ENCODE data around the gene RAP2A.

The RAP2A gene

GRCh38 chr13:97401421-97401820 lies 32.5 kb upstream of the RAP2A start:
- H3K4me1 ChIP-seq (ENCODE audit: insufficient read depth, low read length), result no peaks in the 10 kb centered on the region
- H3K4me3 ChIP-seq (ENCODE audit: low read length), result no peak overlapping the region
- no peaks in the 10 kb centered on the region for H3K27me3 ChIP-seq (ENCODE audit: insufficient read depth, low read length)
- no peaks in the 10 kb centered on the region for H3K36me3 ChIP-seq (ENCODE audit: insufficient read depth, low read length)
- H2AFZ ChIP-seq (ENCODE audit: low read depth, low read length), result no peak overlapping the region
- no peaks in the 10 kb centered on the region for H3K9me3 ChIP-seq (ENCODE audit: low read length)

- H3K4me3 ChIP-seq (ENCODE audit: low read length), result no peak overlapping the region
- H3K36me3 ChIP-seq (ENCODE audit: insufficient read depth, low read length), result no peaks in the 10 kb centered on the region
- no peaks in the 10 kb centered on the region for H3K4me1 ChIP-seq (ENCODE audit: insufficient read depth, low read length)
- no peaks in the 10 kb centered on the region for H3K9me3 ChIP-seq (ENCODE audit: low read length)
- no peaks in the 10 kb centered on the region for H3K27me3 ChIP-seq (ENCODE audit: insufficient read depth, low read length)
- no peak overlapping the region for H2AFZ ChIP-seq (ENCODE audit: low read depth, low read length)
Observed at GRCh38 chr13:97403893-97404750, 29.8 kb upstream of the RAP2A start.

- H3K4me3 ChIP-seq (ENCODE audit: low read length), result no peak overlapping the region
- H3K9me3 ChIP-seq (ENCODE audit: low read length), result peaks cover 3% of the 10 kb centered on the region
- H3K27me3 ChIP-seq (ENCODE audit: insufficient read depth, low read length), result no peaks in the 10 kb centered on the region
- H3K4me1 ChIP-seq (ENCODE audit: insufficient read depth, low read length), result no peaks in the 10 kb centered on the region
- H3K36me3 ChIP-seq (ENCODE audit: insufficient read depth, low read length), result no peaks in the 10 kb centered on the region
- no peak overlapping the region for H2AFZ ChIP-seq (ENCODE audit: low read depth, low read length)
Observed at GRCh38 chr13:97407540-97407939, 26.4 kb upstream of the RAP2A start.

GRCh38 chr13:97408938-97409337 lies 25.0 kb upstream of the RAP2A start:
- Histone ChIP-seq H2AFZ (ENCODE audit: low read depth, low read length) (no peak overlapping the region), H3K9me3 (ENCODE audit: low read length) (peaks cover 3% of the 10 kb centered on the region), H3K36me3 (ENCODE audit: insufficient read depth, low read length) (no peaks in the 10 kb centered on the region), H3K27me3 (ENCODE audit: insufficient read depth, low read length) (no peaks in the 10 kb centered on the region), H3K4me1 (ENCODE audit: insufficient read depth, low read length) (no peaks in the 10 kb centered on the region), H3K4me3 (ENCODE audit: low read length) (no peak overlapping the region)

GRCh38 chr13:97411984-97412383 lies 22.0 kb upstream of the RAP2A start:
- peaks cover 6% of the 10 kb centered on the region for H3K4me1 ChIP-seq (ENCODE audit: insufficient read depth, low read length)
- no peak overlapping the region for H2AFZ ChIP-seq (ENCODE audit: low read depth, low read length)
- peaks cover 3% of the 10 kb centered on the region for H3K9me3 ChIP-seq (ENCODE audit: low read length)
- H3K36me3 ChIP-seq (ENCODE audit: insufficient read depth, low read length), result no peaks in the 10 kb centered on the region
- H3K4me3 ChIP-seq (ENCODE audit: low read length), result no peak overlapping the region
- no peaks in the 10 kb centered on the region for H3K27me3 ChIP-seq (ENCODE audit: insufficient read depth, low read length)

GRCh38 chr13:97413694-97414093 lies 20.3 kb upstream of the RAP2A start:
- Histone ChIP-seq H3K36me3 (ENCODE audit: insufficient read depth, low read length) (no peaks in the 10 kb centered on the region), H3K27me3 (ENCODE audit: insufficient read depth, low read length) (no peaks in the 10 kb centered on the region), H3K4me1 (ENCODE audit: insufficient read depth, low read length) (peaks cover 6% of the 10 kb centered on the region), H3K9me3 (ENCODE audit: low read length) (peaks cover 3% of the 10 kb centered on the region), H2AFZ (ENCODE audit: low read depth, low read length) (no peak overlapping the region), H3K4me3 (ENCODE audit: low read length) (no peak overlapping the region)

GRCh38 chr13:97414392-97414791 lies 19.6 kb upstream of the RAP2A start:
- H3K4me1 ChIP-seq (ENCODE audit: insufficient read depth, low read length), result peaks cover 6% of the 10 kb centered on the region
- no peak overlapping the region for H2AFZ ChIP-seq (ENCODE audit: low read depth, low read length)
- peaks cover 3% of the 10 kb centered on the region for H3K9me3 ChIP-seq (ENCODE audit: low read length)
- no peak overlapping the region for H3K4me3 ChIP-seq (ENCODE audit: low read length)
- no peaks in the 10 kb centered on the region for H3K36me3 ChIP-seq (ENCODE audit: insufficient read depth, low read length)
- H3K27me3 ChIP-seq (ENCODE audit: insufficient read depth, low read length), result no peaks in the 10 kb centered on the region

GRCh38 chr13:97417698-97418097 lies 16.3 kb upstream of the RAP2A start:
- Histone ChIP-seq H3K4me3 (ENCODE audit: low read length) (no peak overlapping the region), H3K27me3 (ENCODE audit: insufficient read depth, low read length) (no peaks in the 10 kb centered on the region), H3K4me1 (ENCODE audit: insufficient read depth, low read length) (peaks cover 6% of the 10 kb centered on the region), H3K9me3 (ENCODE audit: low read length) (no peaks in the 10 kb centered on the region), H2AFZ (ENCODE audit: low read depth, low read length) (no peak overlapping the region), H3K36me3 (ENCODE audit: insufficient read depth, low read length) (no peaks in the 10 kb centered on the region)

GRCh38 chr13:97422118-97423054 lies 11.6 kb upstream of the RAP2A start:
- no peaks in the 10 kb centered on the region for H3K4me1 ChIP-seq (ENCODE audit: insufficient read depth, low read length)
- no peaks in the 10 kb centered on the region for H3K36me3 ChIP-seq (ENCODE audit: insufficient read depth, low read length)
- H3K4me3 ChIP-seq (ENCODE audit: low read length), result no peak overlapping the region
- no peak overlapping the region for H2AFZ ChIP-seq (ENCODE audit: low read depth, low read length)
- no peaks in the 10 kb centered on the region for H3K27me3 ChIP-seq (ENCODE audit: insufficient read depth, low read length)
- no peaks in the 10 kb centered on the region for H3K9me3 ChIP-seq (ENCODE audit: low read length)

- no peaks in the 10 kb centered on the region for H3K9me3 ChIP-seq (ENCODE audit: low read length)
- no peaks in the 10 kb centered on the region for H3K36me3 ChIP-seq (ENCODE audit: insufficient read depth, low read length)
- H2AFZ ChIP-seq (ENCODE audit: low read depth, low read length), result no peak overlapping the region
- H3K4me1 ChIP-seq (ENCODE audit: insufficient read depth, low read length), result no peaks in the 10 kb centered on the region
- H3K27me3 ChIP-seq (ENCODE audit: insufficient read depth, low read length), result no peaks in the 10 kb centered on the region
- H3K4me3 ChIP-seq (ENCODE audit: low read length), result no peak overlapping the region
Observed at GRCh38 chr13:97423300-97424045, 10.5 kb upstream of the RAP2A start.

GRCh38 chr13:97425590-97425989 lies 8.4 kb upstream of the RAP2A start:
- H3K36me3 ChIP-seq (ENCODE audit: insufficient read depth, low read length), result no peaks in the 10 kb centered on the region
- no peak overlapping the region for H2AFZ ChIP-seq (ENCODE audit: low read depth, low read length)
- no peaks in the 10 kb centered on the region for H3K9me3 ChIP-seq (ENCODE audit: low read length)
- H3K4me3 ChIP-seq (ENCODE audit: low read length), result no peak overlapping the region
- no peaks in the 10 kb centered on the region for H3K27me3 ChIP-seq (ENCODE audit: insufficient read depth, low read length)
- H3K4me1 ChIP-seq (ENCODE audit: insufficient read depth, low read length), result peaks cover 11% of the 10 kb centered on the region

GRCh38 chr13:97426695-97427094 lies 7.3 kb upstream of the RAP2A start:
- no peaks in the 10 kb centered on the region for H3K9me3 ChIP-seq (ENCODE audit: low read length)
- H2AFZ ChIP-seq (ENCODE audit: low read depth, low read length), result no peak overlapping the region
- peaks cover 22% of the 10 kb centered on the region for H3K4me1 ChIP-seq (ENCODE audit: insufficient read depth, low read length)
- no peak overlapping the region for H3K4me3 ChIP-seq (ENCODE audit: low read length)
- no peaks in the 10 kb centered on the region for H3K36me3 ChIP-seq (ENCODE audit: insufficient read depth, low read length)
- no peaks in the 10 kb centered on the region for H3K27me3 ChIP-seq (ENCODE audit: insufficient read depth, low read length)

- H3K4me3 ChIP-seq (ENCODE audit: low read length), result no peak overlapping the region
- no peaks in the 10 kb centered on the region for H3K36me3 ChIP-seq (ENCODE audit: insufficient read depth, low read length)
- H3K4me1 ChIP-seq (ENCODE audit: insufficient read depth, low read length), result peaks cover 25% of the 10 kb centered on the region
- no peak overlapping the region for H2AFZ ChIP-seq (ENCODE audit: low read depth, low read length)
- H3K27me3 ChIP-seq (ENCODE audit: insufficient read depth, low read length), result no peaks in the 10 kb centered on the region
- H3K9me3 ChIP-seq (ENCODE audit: low read length), result no peaks in the 10 kb centered on the region
Observed at GRCh38 chr13:97429681-97430081, 4.3 kb upstream of the RAP2A start.
